HepG2 (cell line): ENCODE data around the gene TTC23L. TPM values are rescaled to one million over a fixed set of nuclear protein-coding genes. Genes with fewer than 3 reads are reported as not detected.

ENCODE experiments used
- BCL6 ChIP-seq: IDR thresholded peaks from 2 replicates; pipeline ENCODE4 v1.6.1; 2016; ENCODE audit warnings: missing genetic modification reagents, missing compliant biosample characterization
- BORCS8-MEF2B ChIP-seq: sonication (generic); formaldehyde crosslinking; IDR thresholded peaks from 2 replicates; pipeline ENCODE4 v1.8.0; 2022; ENCODE audit warnings: mild to moderate bottlenecking, missing genetic modification reagents
- CAMTA2 ChIP-seq: sonication (generic); formaldehyde crosslinking; IDR thresholded peaks from 2 replicates; pipeline ENCODE4 v1.4.0; 2020; ENCODE audit warnings: mild to moderate bottlenecking, missing genetic modification reagents, borderline replicate concordance
- GATAD2A ChIP-seq: IDR thresholded peaks from 2 replicates; pipeline ENCODE4 v1.6.1; 2016
- HNF4A ChIP-seq: sonication (generic); formaldehyde crosslinking; IDR thresholded peaks from 2 replicates; pipeline ENCODE4 v1.4.0; 2020; ENCODE audit warnings: missing genetic modification reagents
- MATR3 ChIP-seq: sonication (generic); formaldehyde crosslinking; IDR thresholded peaks from 2 replicates; pipeline ENCODE4 v1.4.0; 2020; ENCODE audit warnings: missing genetic modification reagents
- MIER2 ChIP-seq: IDR thresholded peaks from 2 replicates; pipeline ENCODE4 v1.6.1; 2016; ENCODE audit warnings: missing biosample characterization, missing genetic modification reagents
- ONECUT2 ChIP-seq: sonication (generic); formaldehyde crosslinking; IDR thresholded peaks from 2 replicates; pipeline ENCODE4 v1.4.0; 2020; ENCODE audit warnings: missing genetic modification reagents
- RORA ChIP-seq: sonication (generic); formaldehyde crosslinking; IDR thresholded peaks from 2 replicates; pipeline ENCODE4 v1.5.0; 2020; ENCODE audit warnings: mild to moderate bottlenecking, missing genetic modification reagents, moderate library complexity
- SAP130 ChIP-seq: IDR thresholded peaks from 2 replicates; pipeline ENCODE4 v1.6.1; 2016; ENCODE audit warnings: low read depth
- SP5 ChIP-seq: IDR thresholded peaks from 2 replicates; pipeline ENCODE4 v1.6.1; 2016; ENCODE audit warnings: low read depth, borderline replicate concordance
- TBL1XR1 ChIP-seq: fragments of 150-350 bp; IDR thresholded peaks from 2 replicates; pipeline ENCODE4 v1.6.1; 2014; ENCODE audit warnings: borderline replicate concordance, low read length; ENCODE audit not compliant: partially characterized antibody
- TEAD3 ChIP-seq: optimal IDR thresholded peaks from 2 replicates; pipeline ENCODE3; 2016; ENCODE audit warnings: borderline replicate concordance
- THYN1 ChIP-seq: sonication (generic); formaldehyde crosslinking; IDR thresholded peaks from 2 replicates; pipeline ENCODE4 v1.8.1; 2023; ENCODE audit warnings: low read depth, mild to moderate bottlenecking, moderate library complexity, missing genetic modification reagents, borderline replicate concordance
- ZFP37 ChIP-seq: sonication (generic); formaldehyde crosslinking; IDR thresholded peaks from 2 replicates; pipeline ENCODE4 v1.4.0; 2020; ENCODE audit warnings: missing genetic modification reagents, borderline replicate concordance
- ZNF382 ChIP-seq: sonication (generic); formaldehyde crosslinking; IDR thresholded peaks from 2 replicates; pipeline ENCODE4 v1.5.0; 2020; ENCODE audit warnings: missing genetic modification reagents, mild to moderate bottlenecking, borderline replicate concordance
- ZNF569 ChIP-seq: sonication (generic); formaldehyde crosslinking; IDR thresholded peaks from 2 replicates; pipeline ENCODE4 v1.5.0; 2020; ENCODE audit warnings: mild to moderate bottlenecking, missing genetic modification reagents, moderate library complexity, borderline replicate concordance
- ZNF720 ChIP-seq: sonication (generic); formaldehyde crosslinking; IDR thresholded peaks from 2 replicates; pipeline ENCODE4 v1.4.0; 2020; ENCODE audit warnings: missing genetic modification reagents
- ZNF841 ChIP-seq: sonication (generic); formaldehyde crosslinking; IDR thresholded peaks from 2 replicates; pipeline ENCODE4 v1.8.1; 2023; ENCODE audit warnings: missing genetic modification reagents, borderline replicate concordance
- polyA plus RNA-seq, 8 experiments: library from polyadenylated mRNA; depleted of rRNA in 3 of 8; stranded (reverse) in 7 of 8; unstranded in 1 of 8; fragments of >200 nt; fragmentation: Illumina TruSeq in 4 of 8; extraction: Trizol in 4 of 8; gene quantifications; 2 replicates each; pipeline versions ENCODE4 v1.2.1 to v1.2.3, GENCODE V29; 2011 to 2016; ENCODE audit warnings: low read depth in 4 of 8, missing spikeins in 1 of 8, mixed read lengths in 1 of 8; ENCODE audit not compliant: insufficient read depth in 1 of 8
- total RNA-seq, 5 experiments: library from RNA; depleted of rRNA; stranded (reverse); fragments of >200 nt; fragmentation: Illumina TruSeq; extraction: Trizol; gene quantifications; 2 replicates each; pipeline ENCODE4 v1.2.3, GENCODE V29; 2016; ENCODE audit warnings: low read depth in 1 of 5
- TF ChIP-seq, protein P1 (sequence below): sonication (generic); formaldehyde crosslinking; IDR thresholded peaks from 2 replicates; pipeline ENCODE4 v1.4.0; 2020; ENCODE audit warnings: mild to moderate bottlenecking, missing genetic modification reagents
- TF ChIP-seq, protein P2 (sequence below): sonication (generic); formaldehyde crosslinking; IDR thresholded peaks from 2 replicates; pipeline ENCODE4 v1.5.1; 2020; ENCODE audit warnings: missing genetic modification reagents, mild to moderate bottlenecking, borderline replicate concordance
- TF ChIP-seq, protein P3 (sequence below): sonication (generic); formaldehyde crosslinking; IDR thresholded peaks from 2 replicates; pipeline ENCODE4 v1.5.0; 2020; ENCODE audit warnings: missing genetic modification reagents
- TF ChIP-seq, protein P4 (sequence below): sonication (generic); formaldehyde crosslinking; IDR thresholded peaks from 2 replicates; pipeline ENCODE4 v1.5.1; 2020; ENCODE audit warnings: missing genetic modification reagents, mild to moderate bottlenecking, borderline replicate concordance

The TTC23L gene
- total and polyA plus RNA-seq, 2 of the 13 experiments (the other 11 are each of a cell fraction or from before 2014, with no cell fraction given): 0.37 to 1.4 TPM

DNA sequence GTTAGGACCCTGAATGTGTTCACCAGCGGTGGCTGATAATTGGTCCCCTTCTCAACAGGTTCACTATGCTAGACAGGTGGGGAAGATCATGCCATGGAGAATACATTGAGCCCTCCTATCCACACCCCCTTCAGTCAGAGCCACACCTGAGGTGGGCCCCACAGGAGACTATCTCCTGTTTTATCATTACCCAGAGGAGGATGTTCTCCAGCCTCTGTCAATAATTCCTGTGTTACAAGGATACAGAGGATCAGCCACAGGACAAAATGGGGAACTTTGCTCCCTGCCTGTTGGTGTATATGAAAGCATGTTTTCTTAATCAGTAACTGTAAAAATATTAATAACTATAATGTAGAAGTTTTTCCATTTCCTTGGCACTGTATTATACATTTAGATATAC lies 50.4 kb downstream of the TTC23L start (continued):
- TF ChIP-seq, protein P1, sequence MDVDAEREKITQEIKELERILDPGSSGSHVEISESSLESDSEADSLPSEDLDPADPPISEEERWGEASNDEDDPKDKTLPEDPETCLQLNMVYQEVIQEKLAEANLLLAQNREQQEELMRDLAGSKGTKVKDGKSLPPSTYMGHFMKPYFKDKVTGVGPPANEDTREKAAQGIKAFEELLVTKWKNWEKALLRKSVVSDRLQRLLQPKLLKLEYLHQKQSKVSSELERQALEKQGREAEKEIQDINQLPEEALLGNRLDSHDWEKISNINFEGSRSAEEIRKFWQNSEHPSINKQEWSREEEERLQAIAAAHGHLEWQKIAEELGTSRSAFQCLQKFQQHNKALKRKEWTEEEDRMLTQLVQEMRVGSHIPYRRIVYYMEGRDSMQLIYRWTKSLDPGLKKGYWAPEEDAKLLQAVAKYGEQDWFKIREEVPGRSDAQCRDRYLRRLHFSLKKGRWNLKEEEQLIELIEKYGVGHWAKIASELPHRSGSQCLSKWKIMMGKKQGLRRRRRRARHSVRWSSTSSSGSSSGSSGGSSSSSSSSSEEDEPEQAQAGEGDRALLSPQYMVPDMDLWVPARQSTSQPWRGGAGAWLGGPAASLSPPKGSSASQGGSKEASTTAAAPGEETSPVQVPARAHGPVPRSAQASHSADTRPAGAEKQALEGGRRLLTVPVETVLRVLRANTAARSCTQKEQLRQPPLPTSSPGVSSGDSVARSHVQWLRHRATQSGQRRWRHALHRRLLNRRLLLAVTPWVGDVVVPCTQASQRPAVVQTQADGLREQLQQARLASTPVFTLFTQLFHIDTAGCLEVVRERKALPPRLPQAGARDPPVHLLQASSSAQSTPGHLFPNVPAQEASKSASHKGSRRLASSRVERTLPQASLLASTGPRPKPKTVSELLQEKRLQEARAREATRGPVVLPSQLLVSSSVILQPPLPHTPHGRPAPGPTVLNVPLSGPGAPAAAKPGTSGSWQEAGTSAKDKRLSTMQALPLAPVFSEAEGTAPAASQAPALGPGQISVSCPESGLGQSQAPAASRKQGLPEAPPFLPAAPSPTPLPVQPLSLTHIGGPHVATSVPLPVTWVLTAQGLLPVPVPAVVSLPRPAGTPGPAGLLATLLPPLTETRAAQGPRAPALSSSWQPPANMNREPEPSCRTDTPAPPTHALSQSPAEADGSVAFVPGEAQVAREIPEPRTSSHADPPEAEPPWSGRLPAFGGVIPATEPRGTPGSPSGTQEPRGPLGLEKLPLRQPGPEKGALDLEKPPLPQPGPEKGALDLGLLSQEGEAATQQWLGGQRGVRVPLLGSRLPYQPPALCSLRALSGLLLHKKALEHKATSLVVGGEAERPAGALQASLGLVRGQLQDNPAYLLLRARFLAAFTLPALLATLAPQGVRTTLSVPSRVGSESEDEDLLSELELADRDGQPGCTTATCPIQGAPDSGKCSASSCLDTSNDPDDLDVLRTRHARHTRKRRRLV: no peak
- no peak for TF ChIP-seq ZNF569
- TF ChIP-seq ZNF382 (CRISPR knock-in tag): no peak
- peak; percentile 64; the same call in 1 of the 2 replicates for TF ChIP-seq ONECUT2 (CRISPR knock-in tag)
- no peak for TF ChIP-seq MIER2 (CRISPR knock-in tag)
- TF ChIP-seq, protein P2, sequence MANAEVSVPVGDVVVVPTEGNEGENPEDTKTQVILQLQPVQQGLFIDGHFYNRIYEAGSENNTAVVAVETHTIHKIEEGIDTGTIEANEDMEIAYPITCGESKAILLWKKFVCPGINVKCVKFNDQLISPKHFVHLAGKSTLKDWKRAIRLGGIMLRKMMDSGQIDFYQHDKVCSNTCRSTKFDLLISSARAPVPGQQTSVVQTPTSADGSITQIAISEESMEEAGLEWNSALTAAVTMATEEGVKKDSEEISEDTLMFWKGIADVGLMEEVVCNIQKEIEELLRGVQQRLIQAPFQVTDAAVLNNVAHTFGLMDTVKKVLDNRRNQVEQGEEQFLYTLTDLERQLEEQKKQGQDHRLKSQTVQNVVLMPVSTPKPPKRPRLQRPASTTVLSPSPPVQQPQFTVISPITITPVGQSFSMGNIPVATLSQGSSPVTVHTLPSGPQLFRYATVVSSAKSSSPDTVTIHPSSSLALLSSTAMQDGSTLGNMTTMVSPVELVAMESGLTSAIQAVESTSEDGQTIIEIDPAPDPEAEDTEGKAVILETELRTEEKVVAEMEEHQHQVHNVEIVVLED (CRISPR knock-in tag): no peak
- no peak for TF ChIP-seq ZNF841 (CRISPR knock-in tag)
- peak; percentile 63 for TF ChIP-seq TEAD3 (CRISPR knock-in tag)
- no peak for TF ChIP-seq TBL1XR1
- TF ChIP-seq SAP130 (CRISPR knock-in tag): peak; percentile 32; the same call in 1 of the 2 replicates
- no peak for TF ChIP-seq MATR3 (CRISPR knock-in tag)
- TF ChIP-seq CAMTA2: no peak
- TF ChIP-seq BORCS8-MEF2B: no peak
- TF ChIP-seq, protein P3, sequence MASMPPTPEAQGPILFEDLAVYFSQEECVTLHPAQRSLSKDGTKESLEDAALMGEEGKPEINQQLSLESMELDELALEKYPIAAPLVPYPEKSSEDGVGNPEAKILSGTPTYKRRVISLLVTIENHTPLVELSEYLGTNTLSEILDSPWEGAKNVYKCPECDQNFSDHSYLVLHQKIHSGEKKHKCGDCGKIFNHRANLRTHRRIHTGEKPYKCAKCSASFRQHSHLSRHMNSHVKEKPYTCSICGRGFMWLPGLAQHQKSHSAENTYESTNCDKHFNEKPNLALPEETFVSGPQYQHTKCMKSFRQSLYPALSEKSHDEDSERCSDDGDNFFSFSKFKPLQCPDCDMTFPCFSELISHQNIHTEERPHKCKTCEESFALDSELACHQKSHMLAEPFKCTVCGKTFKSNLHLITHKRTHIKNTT: no peak
- no peak for TF ChIP-seq ZNF720 (CRISPR knock-in tag)
- TF ChIP-seq, protein P4, sequence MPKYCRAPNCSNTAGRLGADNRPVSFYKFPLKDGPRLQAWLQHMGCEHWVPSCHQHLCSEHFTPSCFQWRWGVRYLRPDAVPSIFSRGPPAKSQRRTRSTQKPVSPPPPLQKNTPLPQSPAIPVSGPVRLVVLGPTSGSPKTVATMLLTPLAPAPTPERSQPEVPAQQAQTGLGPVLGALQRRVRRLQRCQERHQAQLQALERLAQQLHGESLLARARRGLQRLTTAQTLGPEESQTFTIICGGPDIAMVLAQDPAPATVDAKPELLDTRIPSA: no peak
- peak; percentile 69 for TF ChIP-seq BCL6 (CRISPR knock-in tag)
- no peak for TF ChIP-seq ZFP37
- TF ChIP-seq RORA (CRISPR knock-in tag): no peak
- 0 out of 2 replicates have a peak, but pooled peaks have one; percentile 41 for TF ChIP-seq SP5 (CRISPR knock-in tag)
- TF ChIP-seq GATAD2A (CRISPR knock-in tag): peak; percentile 79
- TF ChIP-seq THYN1 (CRISPR knock-in tag): no peak
- TF ChIP-seq HNF4A (CRISPR knock-in tag): peak; percentile 88
